GM18526 (cell line): ENCODE measurements around the gene ZC3H11A.

Experiments used
- POLR2A ChIP-seq: IDR thresholded peaks from 3 replicates; pipeline ENCODE4 v1.6.1; 2011; ENCODE audit not compliant: insufficient read length; ENCODE audit errors: extremely low read depth

ZC3H11A gene

GRCh38 chr1:203795441-203796235 lies at the start of gene ZC3H11A, which contains the start of gene ZBED6:
ZC3H11A (plus strand) TSS chr1:203795623; CDS start chr1:203817071, 21,448 bp downstream.
ZBED6 (plus strand) TSS chr1:203795623; CDS start chr1:203797523, 1,900 bp downstream.
- peak; percentile 55 for TF ChIP-seq POLR2A

- TF ChIP-seq POLR2A, result no peak
Observed at GRCh38 chr1:203746281-203746680, 49.1 kb upstream of the ZC3H11A start.

- no peak for TF ChIP-seq POLR2A
Observed at GRCh38 chr1:203751051-203751450, 44.4 kb upstream of the ZC3H11A start.

GRCh38 chr1:203754455-203754864 lies 41.0 kb upstream of the ZC3H11A start:
- no peak for TF ChIP-seq POLR2A

GRCh38 chr1:203756036-203756435 lies 39.4 kb upstream of the ZC3H11A start:
- no peak for TF ChIP-seq POLR2A

GRCh38 chr1:203760506-203760905 lies 34.9 kb upstream of the ZC3H11A start:
- no peak for TF ChIP-seq POLR2A

- no peak for TF ChIP-seq POLR2A
Observed at GRCh38 chr1:203763505-203763904, 31.9 kb upstream of the ZC3H11A start.

- TF ChIP-seq POLR2A, result no peak
Observed at GRCh38 chr1:203764105-203765028, 31.1 kb upstream of the ZC3H11A start.

GRCh38 chr1:203765029-203765837 lies 30.2 kb upstream of the ZC3H11A start, which contains the start of gene LAX1:
LAX1 (plus strand) TSS chr1:203765183; CDS start chr1:203765566, 383 bp downstream.
- TF ChIP-seq POLR2A, result peak; percentile 27

GRCh38 chr1:203768256-203768655 lies 27.2 kb upstream of the ZC3H11A start:
- TF ChIP-seq POLR2A, result no peak

GRCh38 chr1:203769505-203770343 lies 25.7 kb upstream of the ZC3H11A start:
- no peak for TF ChIP-seq POLR2A

GRCh38 chr1:203771901-203772301 lies 23.5 kb upstream of the ZC3H11A start:
- TF ChIP-seq POLR2A, result no peak

- no peak for TF ChIP-seq POLR2A
Observed at GRCh38 chr1:203772836-203773235, 22.6 kb upstream of the ZC3H11A start.

- TF ChIP-seq POLR2A, result no peak
Observed at GRCh38 chr1:203776636-203777035, 18.8 kb upstream of the ZC3H11A start.
